Measurements from ENCODE around the gene DGKB.

GRCh38 chr7:14207138-14207537 is 695.4 kb downstream of the DGKB start:
- TF ChIP-seq CTCF (IDR thresholded peaks at IDR 0.05) (no peak), POLR2A (IDR thresholded peaks at IDR 0.05) (no peak), EP300 (IDR thresholded peaks at IDR 0.05) (no peak)
